Sigmoid colon (tissue), 7 donors: ENCODE measurements around the gene HOXA11. TPM values are rescaled to one million over a fixed set of nuclear protein-coding genes. Genes with fewer than 3 reads are reported as not detected.
A peak's percentile ranks its signal among the peaks of the same experiment; 100 is the strongest.

Source experiments
- DNase-seq: peaks from one replicate; pipeline ENCODE4 v3.0.0-alpha.2; 2019
- H3K27ac ChIP-seq, 4 donors: fragments of 200-600 bp; sonication (generic); one replicate each; pipeline ENCODE4 v1.5.1; 2016 to 2019; ENCODE audit warnings: mild to moderate bottlenecking in 1 of 4
- H3K27me3 ChIP-seq, 3 donors: fragments of 200-600 bp; sonication (generic); one replicate each; pipeline ENCODE4 v1.5.1; 2019; ENCODE audit warnings: mild to moderate bottlenecking in 1 of 3
- H3K36me3 ChIP-seq, 4 donors: fragments of 200-600 bp; sonication (generic); one replicate each; pipeline ENCODE4 v1.5.1; 2016 to 2019
- H3K4me1 ChIP-seq, 4 donors: fragments of 200-600 bp; sonication (generic); one replicate each; pipeline ENCODE4 v1.5.1; 2017 to 2019
- H3K4me3 ChIP-seq, 4 donors: fragments of 200-600 bp; sonication (generic); one replicate each; pipeline ENCODE4 v1.5.1; 2017 to 2019; ENCODE audit warnings: mild to moderate bottlenecking in 2 of 4, moderate library complexity in 1 of 4
- H3K9me3 ChIP-seq, 4 donors: fragments of 200-600 bp in 3 of 4; sonication (generic) in 3 of 4; one replicate each; pipeline versions ENCODE4 v1.5.1 to v1.6.1; 2013 to 2019
- EP300 ChIP-seq, 4 donors: sonication (generic); formaldehyde crosslinking; IDR thresholded peaks; one replicate each; pipeline ENCODE4 v1.6.1; 2017; ENCODE audit warnings: antibody characterized with exemption in 4 of 4
- POLR2A ChIP-seq, 2 donors: fragments of 450-650 bp; IDR thresholded peaks; one replicate each; pipeline ENCODE4 v1.6.1; 2016; ENCODE audit warnings: antibody characterized with exemption in 2 of 2, mild to moderate bottlenecking in 2 of 2, moderate library complexity in 2 of 2
- POLR2AphosphoS5 ChIP-seq, 4 donors: sonication (generic); formaldehyde crosslinking; IDR thresholded peaks; one replicate each; pipeline ENCODE4 v1.6.1; 2017; ENCODE audit warnings: antibody characterized with exemption in 4 of 4
- WGBS, 2 donors: extraction: QIAGEN DNeasy Blood & Tissue Kit; methylation state at CpG; one replicate each; pipeline ENCODE4 v1.1.7; 2013; 5-methylcytosine and 5-hydroxymethylcytosine counted together
- intact Hi-C: fragments of 100-400 bp; cut with DNase I; formaldehyde crosslinking; loops from one replicate; pipeline ENCODE4 v1.15.1; 2023
- polyA plus RNA-seq, 3 donors: library from polyadenylated mRNA; stranded (reverse); fragments of 200-250 nt; gene quantifications; one replicate each; pipeline ENCODE4 v1.2.3, GENCODE V29; 2013
- total RNA-seq, 4 donors: library from RNA; depleted of rRNA; stranded (reverse); fragments of >200 nt; gene quantifications; one replicate each; pipeline ENCODE4 v1.1.0, GENCODE V29; 2016
- TF ChIP-seq, protein P1 (sequence below), 4 experiments: fragments of 450-650 bp in 3 of 4; fragments of 200-600 bp in 1 of 4; IDR thresholded peaks; one replicate each; pipeline ENCODE4 v1.5.1; 2016 to 2019; ENCODE audit warnings: antibody characterized with exemption in 4 of 4, mild to moderate bottlenecking in 3 of 4, moderate library complexity in 2 of 4
- donor health status: healthy with polysubstance abuse.
- donor health status: Bipolar disorder and iron deficiency.
- donor health status: healthy.

HOXA11 gene
- total and polyA plus RNA-seq, 7 donors, result 3.0 to 25.0 (median 18.7) TPM

DNA sequence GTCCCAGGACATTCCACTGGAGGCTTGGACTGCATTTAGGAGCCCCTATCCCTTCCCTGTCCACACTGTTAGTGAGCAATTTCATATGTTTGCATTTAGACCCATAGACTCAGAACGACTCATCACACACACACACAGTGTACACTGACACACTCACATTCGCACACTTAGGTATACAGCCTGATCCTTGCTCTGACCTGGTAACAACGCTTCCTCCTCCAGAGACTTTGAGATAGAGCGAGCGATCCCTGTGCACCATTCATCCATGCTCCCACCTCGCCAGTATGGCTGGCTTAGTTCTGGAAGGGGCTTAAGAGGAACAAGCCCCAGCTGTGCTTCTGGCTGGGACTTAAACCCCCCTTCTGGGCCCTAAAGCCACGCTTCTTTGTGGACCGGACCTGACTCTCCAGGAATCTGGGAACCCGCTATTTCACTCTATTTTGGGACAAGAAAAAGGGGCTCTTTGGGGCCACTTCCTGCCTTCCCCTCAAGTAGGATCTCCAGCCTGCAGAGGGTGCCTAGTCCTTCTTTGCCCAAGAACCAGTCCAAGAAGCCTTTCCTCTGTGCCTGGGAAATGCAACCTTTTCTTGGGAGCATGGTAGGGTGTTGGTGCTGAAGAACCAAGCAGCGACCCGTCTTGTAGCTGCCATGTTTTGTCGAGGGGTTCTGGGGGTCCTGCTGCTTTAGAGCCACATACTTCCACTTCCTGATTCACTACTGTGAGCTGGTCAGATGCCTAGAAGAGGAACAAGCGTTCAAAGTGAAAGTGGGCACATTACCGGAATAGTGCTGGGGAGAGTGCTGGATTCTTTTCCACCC is 15.9 kb upstream of the HOXA11 start:
- peak overlapping the region; percentile 55 to 76 (median 64) for H3K4me3 ChIP-seq
- peak overlapping the region in 3 of 4 donors; percentile 97 to 98 (median 98) for H3K27ac ChIP-seq

DNA sequence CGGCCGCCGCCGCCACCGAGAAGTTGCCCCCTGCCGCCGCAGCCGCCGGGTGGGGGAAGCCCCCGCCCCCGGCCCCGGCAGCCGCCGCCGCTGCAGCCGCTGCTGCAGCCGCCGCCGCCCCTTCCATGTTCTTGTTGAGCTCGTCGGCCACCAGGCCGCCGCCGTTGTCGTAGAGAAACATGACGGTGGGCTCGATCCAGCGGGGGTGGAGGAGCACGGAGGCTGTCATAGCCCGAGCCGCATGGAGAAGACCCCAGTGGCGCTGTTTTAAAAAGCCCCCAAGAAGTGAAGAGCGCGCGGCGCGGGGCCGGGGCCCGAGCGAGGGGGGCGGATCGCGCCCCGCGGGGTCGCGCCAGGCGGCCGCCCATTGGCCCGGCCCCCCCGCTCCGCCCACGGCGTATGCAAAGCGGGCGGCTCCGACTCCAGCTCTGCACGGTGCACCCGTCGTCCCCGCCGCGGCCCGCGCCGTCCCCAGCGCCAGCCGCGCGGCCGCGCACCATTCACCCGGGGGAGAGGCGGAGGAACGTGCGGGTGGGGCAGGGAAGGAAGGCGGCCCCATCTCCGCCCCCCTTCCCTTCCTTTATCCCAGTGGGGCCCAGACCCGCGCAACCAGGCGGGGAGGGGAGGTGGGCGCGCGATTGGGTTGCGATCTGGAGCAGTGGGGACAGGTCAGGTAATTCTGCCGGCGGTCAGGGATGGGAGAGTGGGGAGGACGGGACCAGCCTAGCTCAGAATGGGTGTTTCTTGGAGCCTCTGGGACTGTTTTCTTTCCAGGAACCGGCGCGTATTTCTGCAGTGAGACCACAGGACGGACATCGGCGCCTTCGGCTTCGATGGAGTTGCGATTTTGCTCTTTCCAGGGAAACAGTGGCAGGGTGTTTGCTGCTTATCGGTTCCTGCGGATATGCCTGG is 15.1 kb upstream of the HOXA11 start, which contains the start of gene HOXA13:
Gene HOXA13, minus strand, starts transcription at position 243 of the 912 bp plus-strand sequence. Its CDS starts 14 bp downstream, at position 229.
- intact Hi-C loops, result loop anchor here (2.0 to 10.0 kb wide), 9 partner anchors 377 to 1205 kb away; partner anchors contain the start of genes HIBADH and TAX1BP1
- TF ChIP-seq EP300 (IDR thresholded peaks at IDR 0.05) (no peak), POLR2AphosphoS5 (IDR thresholded peaks at IDR 0.05) (peak; percentile 29 to 60 (median 57)), POLR2A (IDR thresholded peaks at IDR 0.05) (peak in 1 of 2 donors; percentile 56)
- TF ChIP-seq, protein P1, sequence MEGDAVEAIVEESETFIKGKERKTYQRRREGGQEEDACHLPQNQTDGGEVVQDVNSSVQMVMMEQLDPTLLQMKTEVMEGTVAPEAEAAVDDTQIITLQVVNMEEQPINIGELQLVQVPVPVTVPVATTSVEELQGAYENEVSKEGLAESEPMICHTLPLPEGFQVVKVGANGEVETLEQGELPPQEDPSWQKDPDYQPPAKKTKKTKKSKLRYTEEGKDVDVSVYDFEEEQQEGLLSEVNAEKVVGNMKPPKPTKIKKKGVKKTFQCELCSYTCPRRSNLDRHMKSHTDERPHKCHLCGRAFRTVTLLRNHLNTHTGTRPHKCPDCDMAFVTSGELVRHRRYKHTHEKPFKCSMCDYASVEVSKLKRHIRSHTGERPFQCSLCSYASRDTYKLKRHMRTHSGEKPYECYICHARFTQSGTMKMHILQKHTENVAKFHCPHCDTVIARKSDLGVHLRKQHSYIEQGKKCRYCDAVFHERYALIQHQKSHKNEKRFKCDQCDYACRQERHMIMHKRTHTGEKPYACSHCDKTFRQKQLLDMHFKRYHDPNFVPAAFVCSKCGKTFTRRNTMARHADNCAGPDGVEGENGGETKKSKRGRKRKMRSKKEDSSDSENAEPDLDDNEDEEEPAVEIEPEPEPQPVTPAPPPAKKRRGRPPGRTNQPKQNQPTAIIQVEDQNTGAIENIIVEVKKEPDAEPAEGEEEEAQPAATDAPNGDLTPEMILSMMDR (IDR thresholded peaks at IDR 0.05), result no peak
- DNase-seq, result peak; percentile 90
- WGBS, 2 donors, result 1 to 2% methylated on average over 99 of the region's 99 CpGs
- Histone ChIP-seq H3K27me3 (peaks cover 8 to 57% (median 9%) of the 10 kb centered on the region in 3 donors), H3K4me3 (peak within 1 kb of the TSS; percentile 63 to 78 (median 70)), H3K27ac (peak within 1 kb of the TSS in 3 of 4 donors; percentile 97 to 98 (median 98)), H3K9me3 (no peaks in the 10 kb centered on the region), H3K4me1 (peaks cover 0 to 50% (median 30%) of the 10 kb centered on the region in 4 donors), H3K36me3 (no peaks in the 10 kb centered on the region)

More for the DNA sequence above, 15.9 kb upstream of the HOXA11 start:
- WGBS, 2 donors, result 4 to 15% methylated on average over 14 of the region's 14 CpGs
- intact Hi-C loops, result loop anchor here (5.0 to 10.0 kb wide), 3 partner anchors 541 to 1204 kb away; partner anchors contain the start of gene TAX1BP1
- TF ChIP-seq, protein P1 (IDR thresholded peaks at IDR 0.05), result no peak
- TF ChIP-seq POLR2AphosphoS5 (IDR thresholded peaks at IDR 0.05) (no peak), EP300 (IDR thresholded peaks at IDR 0.05) (no peak)
- DNase-seq, result no peak
- Histone ChIP-seq H3K27me3 (peaks cover 15 to 65% (median 17%) of the 10 kb centered on the region in 3 donors), H3K4me1 (peaks cover 0 to 55% (median 34%) of the 10 kb centered on the region in 4 donors), H3K36me3 (no peaks in the 10 kb centered on the region), H3K9me3 (no peaks in the 10 kb centered on the region)

- WGBS, 2 donors, result 1 to 2% methylated on average over 93 of the region's 93 CpGs
- H3K36me3 ChIP-seq, result no peaks in the 10 kb centered on the region
- H3K4me1 ChIP-seq, result peaks cover 0 to 50% (median 23%) of the 10 kb centered on the region in 4 donors
- intact Hi-C loops, result loop anchor here (2.0 to 10.0 kb wide), 6 partner anchors 378 to 976 kb away; partner anchors contain the start of gene HIBADH
- no peaks in the 10 kb centered on the region for H3K9me3 ChIP-seq
- H3K4me3 ChIP-seq, result peak overlapping the region; percentile 63 to 78 (median 70)
- peak overlapping the region in 3 of 4 donors; percentile 97 to 98 (median 98) for H3K27ac ChIP-seq
- no peak for DNase-seq
- H3K27me3 ChIP-seq, result peaks cover 2 to 47% (median 8%) of the 10 kb centered on the region in 3 donors
- no peak for TF ChIP-seq POLR2A (IDR thresholded peaks at IDR 0.05)
- TF ChIP-seq, protein P1 (IDR thresholded peaks at IDR 0.05), result no peak
- no peak for TF ChIP-seq EP300 (IDR thresholded peaks at IDR 0.05)
- no peak for TF ChIP-seq POLR2AphosphoS5 (IDR thresholded peaks at IDR 0.05)
Observed at GRCh38 chr7:27198871-27199801, 14.1 kb upstream of the HOXA11 start.
